ENCODE data around the gene NXN.
A peak's percentile ranks its signal among the peaks of the same experiment; 100 is the strongest.
"Not testable (repeated sequence)": the region's sequence is repeated elsewhere in the genome, so short reads cannot be mapped to it uniquely, and the experiment has no call there.

Gene NXN

DNA sequence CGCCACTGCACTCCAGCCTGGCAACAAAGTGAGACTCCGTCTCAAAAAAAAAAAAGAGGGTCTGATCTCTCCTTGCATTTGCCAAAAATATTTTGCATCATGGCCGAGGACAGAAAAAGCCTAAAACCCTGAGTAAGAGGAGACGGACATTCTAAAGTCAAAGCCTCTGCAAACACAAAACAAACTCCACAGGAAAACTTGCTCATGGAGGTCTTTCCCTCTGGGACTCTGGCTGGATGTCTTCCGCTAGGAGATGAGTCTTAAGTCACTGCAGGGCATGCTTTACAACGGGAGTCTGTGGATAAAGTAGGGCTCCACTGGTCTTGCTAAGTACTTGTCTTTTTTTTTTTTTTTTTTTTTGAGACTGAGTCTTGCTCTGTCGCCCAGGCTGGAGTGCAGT, 123.4 kb downstream of the NXN start:
- no peaks in the 10 kb centered on the region for H3K36me3 ChIP-seq (ENCODE audit: control insufficient read depth in 2 of 2, insufficient read depth in 2 of 2, low read length in 2 of 2)
- no peak overlapping the region for H3K4me3 ChIP-seq (ENCODE audit: low read length in 2 of 2)
- H3K27me3 ChIP-seq (ENCODE audit: control insufficient read depth in 2 of 2, insufficient read depth in 2 of 2, low read length in 2 of 2), result no peaks in the 10 kb centered on the region
- peaks cover 0 to 2% of the 10 kb centered on the region in 2 donors for H3K4me1 ChIP-seq (ENCODE audit: control insufficient read depth in 2 of 2, insufficient read depth in 2 of 2, low read length in 2 of 2)
- no peak overlapping the region for H3K9ac ChIP-seq (ENCODE audit: low read depth in 1 of 2, low read length in 2 of 2)
- H3K9me3 ChIP-seq (ENCODE audit: control insufficient read depth in 2 of 2, low read length in 2 of 2), result no peaks in the 10 kb centered on the region
- H3K27ac ChIP-seq (ENCODE audit: low read depth in 2 of 2, low read length in 2 of 2), result no peak overlapping the region

- Histone ChIP-seq H3K9me3 (ENCODE audit: control insufficient read depth in 2 of 2, low read length in 2 of 2) (no peaks in the 10 kb centered on the region), H3K4me1 (ENCODE audit: control insufficient read depth in 2 of 2, insufficient read depth in 2 of 2, low read length in 2 of 2) (peaks cover 0 to 2% of the 10 kb centered on the region in 2 donors), H3K27me3 (ENCODE audit: control insufficient read depth in 2 of 2, insufficient read depth in 2 of 2, low read length in 2 of 2) (no peaks in the 10 kb centered on the region), H3K4me3 (ENCODE audit: low read length in 2 of 2) (no peak overlapping the region), H3K27ac (ENCODE audit: low read depth in 2 of 2, low read length in 2 of 2) (no peak overlapping the region), H3K36me3 (ENCODE audit: control insufficient read depth in 2 of 2, insufficient read depth in 2 of 2, low read length in 2 of 2) (no peaks in the 10 kb centered on the region), H3K9ac (ENCODE audit: low read depth in 1 of 2, low read length in 2 of 2) (no peak overlapping the region)
Measured at GRCh38 chr17:855569-855968, 124.0 kb downstream of the NXN start.

GRCh38 chr17:852850-853249, 126.7 kb downstream of the NXN start:
- not testable (repeated sequence) for H3K4me1 ChIP-seq (ENCODE audit: control insufficient read depth in 2 of 2, insufficient read depth in 2 of 2, low read length in 2 of 2); H3K36me3 ChIP-seq (ENCODE audit: control insufficient read depth in 2 of 2, insufficient read depth in 2 of 2, low read length in 2 of 2); H3K9me3 ChIP-seq (ENCODE audit: control insufficient read depth in 2 of 2, low read length in 2 of 2); H3K27me3 ChIP-seq (ENCODE audit: control insufficient read depth in 2 of 2, insufficient read depth in 2 of 2, low read length in 2 of 2); H3K4me3 ChIP-seq (ENCODE audit: low read length in 2 of 2); H3K27ac ChIP-seq (ENCODE audit: low read depth in 2 of 2, low read length in 2 of 2); H3K9ac ChIP-seq (ENCODE audit: low read depth in 1 of 2, low read length in 2 of 2)

DNA sequence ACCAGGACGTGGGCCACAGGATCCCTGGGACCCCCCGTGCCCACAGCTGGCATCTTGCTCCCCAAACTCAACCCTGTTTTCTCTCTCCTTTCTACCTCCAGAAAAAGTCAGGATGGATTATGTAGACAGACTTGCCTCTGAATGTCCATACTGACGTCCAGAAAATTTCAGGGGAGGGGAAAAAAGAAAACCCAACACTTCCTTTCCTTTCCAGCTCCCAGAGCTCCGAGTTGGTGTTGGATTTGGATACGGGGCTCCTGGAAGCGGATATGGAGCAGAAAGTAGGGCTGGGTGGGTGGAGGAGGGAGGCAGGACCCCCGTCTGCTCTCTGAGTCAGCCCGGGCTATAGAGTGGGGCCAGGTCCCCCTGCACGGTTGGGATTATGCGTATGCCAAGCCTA, 127.2 kb downstream of the NXN start:
- Histone ChIP-seq H3K27ac (ENCODE audit: low read depth in 2 of 2, low read length in 2 of 2) (no peak overlapping the region), H3K36me3 (ENCODE audit: control insufficient read depth in 2 of 2, insufficient read depth in 2 of 2, low read length in 2 of 2) (no peaks in the 10 kb centered on the region), H3K9ac (ENCODE audit: low read depth in 1 of 2, low read length in 2 of 2) (no peak overlapping the region), H3K9me3 (ENCODE audit: control insufficient read depth in 2 of 2, low read length in 2 of 2) (no peaks in the 10 kb centered on the region), H3K4me1 (ENCODE audit: control insufficient read depth in 2 of 2, insufficient read depth in 2 of 2, low read length in 2 of 2) (peaks cover 4 to 8% of the 10 kb centered on the region in 2 donors), H3K27me3 (ENCODE audit: control insufficient read depth in 2 of 2, insufficient read depth in 2 of 2, low read length in 2 of 2) (peaks cover 2 to 5% of the 10 kb centered on the region in 2 donors), H3K4me3 (ENCODE audit: low read length in 2 of 2) (no peak overlapping the region)

GRCh38 chr17:851924-852323, 127.7 kb downstream of the NXN start:
- Histone ChIP-seq H3K9ac (ENCODE audit: low read depth in 1 of 2, low read length in 2 of 2) (no peak overlapping the region), H3K27ac (ENCODE audit: low read depth in 2 of 2, low read length in 2 of 2) (peak overlapping the region in 1 of 2 donors; percentile 66), H3K4me3 (ENCODE audit: low read length in 2 of 2) (no peak overlapping the region), H3K36me3 (ENCODE audit: control insufficient read depth in 2 of 2, insufficient read depth in 2 of 2, low read length in 2 of 2) (no peaks in the 10 kb centered on the region), H3K9me3 (ENCODE audit: control insufficient read depth in 2 of 2, low read length in 2 of 2) (no peaks in the 10 kb centered on the region), H3K4me1 (ENCODE audit: control insufficient read depth in 2 of 2, insufficient read depth in 2 of 2, low read length in 2 of 2) (peaks cover 4 to 8% of the 10 kb centered on the region in 2 donors), H3K27me3 (ENCODE audit: control insufficient read depth in 2 of 2, insufficient read depth in 2 of 2, low read length in 2 of 2) (peaks cover 2 to 5% of the 10 kb centered on the region in 2 donors)

DNA sequence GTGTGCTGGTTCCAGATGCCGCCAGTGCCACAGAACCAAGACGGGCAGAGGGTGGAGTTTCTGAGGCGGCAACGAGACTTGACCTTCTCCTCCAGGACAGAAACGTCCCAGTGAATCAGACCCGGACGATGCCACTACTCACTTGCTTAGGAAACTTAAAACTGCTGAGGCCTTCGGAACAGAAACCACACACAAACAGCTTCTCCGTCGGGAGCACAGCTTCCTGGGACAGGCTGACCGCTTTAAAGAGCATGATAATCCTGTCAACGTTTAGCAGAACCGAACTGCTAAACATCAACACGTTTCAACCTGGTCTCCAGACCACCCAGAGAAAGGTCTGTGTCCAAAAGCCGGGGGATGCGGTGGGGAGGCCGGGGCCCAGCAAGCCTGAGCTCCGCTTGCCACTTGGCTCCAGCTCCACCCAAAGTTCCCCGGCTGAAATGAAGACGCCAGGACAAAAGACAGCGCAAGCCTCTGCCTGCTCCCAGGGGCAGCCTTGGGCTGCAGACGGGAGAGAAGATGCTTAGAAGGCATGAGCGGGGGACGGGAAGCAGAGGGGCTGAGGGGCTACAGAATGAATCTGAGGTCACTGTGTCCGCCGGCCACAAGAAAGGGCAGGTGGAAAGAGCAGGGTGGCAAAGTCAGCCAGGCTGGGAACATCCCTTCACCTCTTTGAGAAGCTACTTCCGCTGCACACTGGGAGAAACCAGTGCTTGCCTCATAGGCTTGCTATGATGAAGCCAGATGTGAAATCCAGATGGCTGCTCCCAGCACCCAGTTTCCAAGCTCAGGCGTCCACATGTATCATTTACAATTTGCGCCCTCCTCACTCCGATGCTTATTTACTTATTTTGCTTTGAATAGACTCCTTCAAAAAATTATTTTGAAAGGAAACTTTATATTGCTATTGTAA, 128.5 kb downstream of the NXN start:
- peak overlapping the region in 1 of 2 donors; percentile 19 for H3K9ac ChIP-seq (ENCODE audit: low read depth in 1 of 2, low read length in 2 of 2)
- peaks cover 2 to 5% of the 10 kb centered on the region in 2 donors for H3K27me3 ChIP-seq (ENCODE audit: control insufficient read depth in 2 of 2, insufficient read depth in 2 of 2, low read length in 2 of 2)
- no peak overlapping the region for H3K4me3 ChIP-seq (ENCODE audit: low read length in 2 of 2)
- no peaks in the 10 kb centered on the region for H3K9me3 ChIP-seq (ENCODE audit: control insufficient read depth in 2 of 2, low read length in 2 of 2)
- peak overlapping the region; percentile 54 to 66 for H3K27ac ChIP-seq (ENCODE audit: low read depth in 2 of 2, low read length in 2 of 2)
- H3K36me3 ChIP-seq (ENCODE audit: control insufficient read depth in 2 of 2, insufficient read depth in 2 of 2, low read length in 2 of 2), result no peaks in the 10 kb centered on the region
- H3K4me1 ChIP-seq (ENCODE audit: control insufficient read depth in 2 of 2, insufficient read depth in 2 of 2, low read length in 2 of 2), result peaks cover 4 to 8% of the 10 kb centered on the region in 2 donors

DNA sequence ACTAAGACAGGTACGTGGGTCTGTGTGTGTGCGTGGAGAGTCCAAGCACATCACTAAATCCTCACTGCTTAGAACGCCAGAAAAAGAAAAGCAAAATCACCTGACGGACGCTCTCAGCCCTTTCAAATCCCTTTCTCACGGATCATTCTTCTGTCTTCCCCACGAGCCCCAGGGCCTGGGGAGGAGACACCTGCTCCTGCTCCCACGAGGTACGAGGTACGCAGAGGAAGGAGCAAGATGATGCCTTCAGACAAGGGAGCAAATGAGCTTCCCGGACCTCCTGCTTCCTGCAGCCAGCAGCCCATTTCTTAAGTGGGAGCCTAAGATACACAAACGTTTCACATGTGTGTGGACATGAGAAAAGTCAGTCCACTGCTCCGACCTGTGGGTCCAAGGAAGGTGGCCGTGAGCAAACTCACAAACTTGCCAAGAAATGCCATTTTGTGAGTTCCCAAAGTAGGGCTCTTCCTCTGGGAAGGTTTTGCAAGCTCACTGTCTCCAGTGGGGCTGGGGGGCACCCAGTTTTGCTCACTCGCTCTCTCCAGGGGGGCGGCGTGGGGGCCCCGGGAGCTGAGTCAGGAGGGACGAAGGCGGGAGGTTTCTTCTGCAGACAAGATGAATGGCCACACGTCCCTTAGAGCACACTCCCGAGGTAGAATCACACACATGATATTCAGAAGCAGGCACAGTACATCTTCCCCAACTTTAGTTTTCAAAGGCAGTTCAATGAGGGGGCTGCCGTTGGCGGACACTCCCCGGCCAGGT, 129.3 kb downstream of the NXN start:
- no peak overlapping the region for H3K4me3 ChIP-seq (ENCODE audit: low read length in 2 of 2)
- H3K9ac ChIP-seq (ENCODE audit: low read depth in 1 of 2, low read length in 2 of 2), result peak overlapping the region in 1 of 2 donors; percentile 19
- no peaks in the 10 kb centered on the region for H3K9me3 ChIP-seq (ENCODE audit: control insufficient read depth in 2 of 2, low read length in 2 of 2)
- peaks cover 2 to 5% of the 10 kb centered on the region in 2 donors for H3K27me3 ChIP-seq (ENCODE audit: control insufficient read depth in 2 of 2, insufficient read depth in 2 of 2, low read length in 2 of 2)
- peaks cover 4 to 8% of the 10 kb centered on the region in 2 donors for H3K4me1 ChIP-seq (ENCODE audit: control insufficient read depth in 2 of 2, insufficient read depth in 2 of 2, low read length in 2 of 2)
- peak overlapping the region; percentile 54 to 66 for H3K27ac ChIP-seq (ENCODE audit: low read depth in 2 of 2, low read length in 2 of 2)
- H3K36me3 ChIP-seq (ENCODE audit: control insufficient read depth in 2 of 2, insufficient read depth in 2 of 2, low read length in 2 of 2), result no peaks in the 10 kb centered on the region

DNA sequence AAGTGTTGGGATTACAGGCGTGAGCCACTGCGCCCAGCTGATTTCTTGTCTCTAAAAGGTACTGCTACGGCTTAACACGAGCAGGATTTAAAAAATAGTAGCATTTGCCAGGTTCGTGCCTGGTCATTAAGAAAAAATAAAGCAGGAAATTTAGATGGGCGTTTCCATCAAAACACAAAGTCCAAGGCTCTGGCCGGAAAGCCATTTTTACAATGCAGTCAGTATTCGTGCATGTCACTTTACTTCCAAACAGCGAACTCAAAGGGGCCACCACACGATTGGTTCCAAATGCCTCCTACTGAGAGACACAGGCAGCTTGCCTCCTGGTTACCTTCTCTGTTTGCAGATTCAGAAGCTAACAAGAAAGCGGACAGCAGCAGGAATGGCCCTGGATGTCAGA, 131.2 kb downstream of the NXN start:
- Histone ChIP-seq H3K36me3 (ENCODE audit: control insufficient read depth in 2 of 2, insufficient read depth in 2 of 2, low read length in 2 of 2) (no peaks in the 10 kb centered on the region), H3K27me3 (ENCODE audit: control insufficient read depth in 2 of 2, insufficient read depth in 2 of 2, low read length in 2 of 2) (peaks cover 2 to 5% of the 10 kb centered on the region in 2 donors), H3K9ac (ENCODE audit: low read depth in 1 of 2, low read length in 2 of 2) (no peak overlapping the region), H3K27ac (ENCODE audit: low read depth in 2 of 2, low read length in 2 of 2) (peak overlapping the region in 1 of 2 donors; percentile 47), H3K4me1 (ENCODE audit: control insufficient read depth in 2 of 2, insufficient read depth in 2 of 2, low read length in 2 of 2) (peaks cover 4 to 8% of the 10 kb centered on the region in 2 donors), H3K9me3 (ENCODE audit: control insufficient read depth in 2 of 2, low read length in 2 of 2) (no peaks in the 10 kb centered on the region), H3K4me3 (ENCODE audit: low read length in 2 of 2) (peak overlapping the region in 1 of 2 donors; percentile 23)

- H3K9me3 ChIP-seq (ENCODE audit: control insufficient read depth in 2 of 2, low read length in 2 of 2), result no peaks in the 10 kb centered on the region
- peaks cover 2 to 5% of the 10 kb centered on the region in 2 donors for H3K27me3 ChIP-seq (ENCODE audit: control insufficient read depth in 2 of 2, insufficient read depth in 2 of 2, low read length in 2 of 2)
- H3K4me1 ChIP-seq (ENCODE audit: control insufficient read depth in 2 of 2, insufficient read depth in 2 of 2, low read length in 2 of 2), result peaks cover 4 to 8% of the 10 kb centered on the region in 2 donors
- peak overlapping the region; percentile 14 to 25 for H3K27ac ChIP-seq (ENCODE audit: low read depth in 2 of 2, low read length in 2 of 2)
- H3K4me3 ChIP-seq (ENCODE audit: low read length in 2 of 2), result peak overlapping the region; percentile 26 to 50
- no peak overlapping the region for H3K9ac ChIP-seq (ENCODE audit: low read depth in 1 of 2, low read length in 2 of 2)
- H3K36me3 ChIP-seq (ENCODE audit: control insufficient read depth in 2 of 2, insufficient read depth in 2 of 2, low read length in 2 of 2), result no peaks in the 10 kb centered on the region
Measured at GRCh38 chr17:846901-847843, 132.4 kb downstream of the NXN start.

Data from mucosa of rectum (tissue), 2 donors.